ENCODE results near the gene CAND2. TPM values are rescaled to one million over a fixed set of nuclear protein-coding genes. Genes with fewer than 3 reads are reported as not detected.

The CAND2 gene
- total and polyA plus RNA-seq, 10 of the 15 experiments (the other 5 are each of a cell fraction or from before 2014, with no cell fraction given): 0.03 to 1.9 (median 0.52) TPM

DNA sequence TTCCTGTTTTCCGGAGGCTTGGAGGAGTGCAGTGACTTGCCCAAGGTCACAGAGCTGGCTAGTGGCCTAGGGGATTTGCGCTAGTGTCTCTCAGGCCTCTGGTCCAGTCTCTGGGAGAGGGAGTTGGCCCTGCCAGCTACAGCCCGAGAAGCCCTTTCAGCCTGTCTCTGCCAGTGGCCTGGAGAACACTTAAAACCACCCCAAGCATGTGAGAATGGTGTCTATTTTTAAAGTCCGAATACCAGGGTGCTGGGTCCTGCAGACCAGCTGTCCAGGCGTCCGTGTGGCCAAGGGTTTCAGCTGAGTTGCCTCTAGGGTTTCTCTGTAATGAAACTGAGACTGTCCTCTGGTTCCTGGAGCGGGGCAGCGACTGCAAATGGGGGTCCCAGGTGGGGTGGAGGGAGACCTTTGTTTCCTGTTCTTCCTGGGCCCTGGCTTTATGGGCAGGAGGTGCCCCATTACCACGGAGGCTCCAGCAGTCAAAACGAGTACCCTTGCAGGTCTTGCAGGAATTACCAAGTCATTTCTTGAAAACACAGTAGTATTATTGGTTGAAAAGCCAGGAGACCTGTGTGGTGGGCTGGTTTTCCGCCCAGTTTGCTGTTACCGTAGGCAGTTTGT is 2.2 kb downstream of the CAND2 start:
- DNase-seq (ENCODE audit: low read depth, low spot score) (no peak), ATAC-seq (no peak), FAIRE-seq (no peak)
- no peaks in the 10 kb centered on the region for H3K9me3 ChIP-seq (replicated peaks; ENCODE audit: control insufficient read depth, insufficient read depth, low read length)
- ChIA-PET SMC1A (ENCODE audit: uncharacterized antibody, unreplicated experiment) (no interaction called here), POLR2A (no interaction called here), RAD21 (ENCODE audit: unreplicated experiment) (no interaction called here), CTCF (interaction anchor here (1.3 kb wide), 1 partner anchor 12 kb away, joined by 5 read pairs; no protein-coding TSS in a partner anchor)
- no peaks in the 10 kb centered on the region for H3K4me1 ChIP-seq (ENCODE audit: control insufficient read depth, insufficient read depth, low read length)
- H3K9ac ChIP-seq (ENCODE audit: control insufficient read depth, insufficient read depth, low read length): no peak overlapping the region
- TF ChIP-seq CBX3 (IDR thresholded peaks at IDR 0.05; ENCODE audit: borderline replicate concordance, low read depth): no peak
- TF ChIP-seq WRNIP1 (IDR thresholded peaks at IDR 0.05; ENCODE audit: borderline replicate concordance, low read depth, low read length): no peak
- no peak for TF ChIP-seq YY1 (IDR thresholded peaks at IDR 0.05; ENCODE audit: low read depth, low read length)
- TF ChIP-seq SUPT20H (IDR thresholded peaks at IDR 0.05; ENCODE audit: borderline replicate concordance, control insufficient read depth, low read depth, low read length): no peak
- no peak for TF ChIP-seq YBX1 (IDR thresholded peaks at IDR 0.05)
- no peak for TF ChIP-seq ZBED1 (IDR thresholded peaks at IDR 0.05; ENCODE audit: borderline replicate concordance)
- TF ChIP-seq, protein P1, sequence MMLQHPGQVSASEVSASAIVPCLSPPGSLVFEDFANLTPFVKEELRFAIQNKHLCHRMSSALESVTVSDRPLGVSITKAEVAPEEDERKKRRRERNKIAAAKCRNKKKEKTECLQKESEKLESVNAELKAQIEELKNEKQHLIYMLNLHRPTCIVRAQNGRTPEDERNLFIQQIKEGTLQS (IDR thresholded peaks at IDR 0.05; ENCODE audit: borderline replicate concordance, extremely low read depth, low read depth, low read length): no peak
- TF ChIP-seq, protein P2, sequence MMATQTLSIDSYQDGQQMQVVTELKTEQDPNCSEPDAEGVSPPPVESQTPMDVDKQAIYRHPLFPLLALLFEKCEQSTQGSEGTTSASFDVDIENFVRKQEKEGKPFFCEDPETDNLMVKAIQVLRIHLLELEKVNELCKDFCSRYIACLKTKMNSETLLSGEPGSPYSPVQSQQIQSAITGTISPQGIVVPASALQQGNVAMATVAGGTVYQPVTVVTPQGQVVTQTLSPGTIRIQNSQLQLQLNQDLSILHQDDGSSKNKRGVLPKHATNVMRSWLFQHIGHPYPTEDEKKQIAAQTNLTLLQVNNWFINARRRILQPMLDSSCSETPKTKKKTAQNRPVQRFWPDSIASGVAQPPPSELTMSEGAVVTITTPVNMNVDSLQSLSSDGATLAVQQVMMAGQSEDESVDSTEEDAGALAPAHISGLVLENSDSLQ (IDR thresholded peaks at IDR 0.05): no peak
- no peak for TF ChIP-seq ZBTB11 (CRISPR knock-in tag; IDR thresholded peaks at IDR 0.05)
- no peak for TF ChIP-seq SREBF1 (IDR thresholded peaks at IDR 0.05; ENCODE audit: low read length)
- TF ChIP-seq ZBTB4 (CRISPR knock-in tag; IDR thresholded peaks at IDR 0.05): no peak
- no peaks in the 10 kb centered on the region for H3K79me2 ChIP-seq (ENCODE audit: control insufficient read depth, insufficient read depth, low read length)
- no peak overlapping the region for H3K27ac ChIP-seq (ENCODE audit: control insufficient read depth, insufficient read depth)
- no peaks in the 10 kb centered on the region for H4K20me1 ChIP-seq (ENCODE audit: control insufficient read depth, insufficient read depth)
- BruUV-seq (replicated peaks): no TSS peak
- intact Hi-C loops (cut with micrococcal nuclease; ENCODE audit: unreplicated experiment): no loop called here
- no peaks in the 10 kb centered on the region for H3K36me3 ChIP-seq (ENCODE audit: control insufficient read depth in 2 of 2, insufficient read depth in 2 of 2, low read length in 1 of 2)
- no peak overlapping the region for H3K4me3 ChIP-seq
- peaks cover 2 to 6% of the 10 kb centered on the region in 2 experiments for H3K27me3 ChIP-seq (replicated peaks in 1 of 2; ENCODE audit: control insufficient read depth in 2 of 2, insufficient read depth in 2 of 2, low read length in 1 of 2)
- 43% methylated on average over 12 of the region's 12 CpGs for WGBS (ENCODE audit: insufficient coverage, insufficient replicate concordance, low lambda C conversion rate, missing lambda C conversion rate)
- in situ Hi-C loops (cut with MboI): no loop called here
- H3K4me2 ChIP-seq (ENCODE audit: control insufficient read depth, insufficient read depth): no peak overlapping the region
- H2AFZ ChIP-seq (ENCODE audit: control insufficient read depth, low read depth, low read length): no peak overlapping the region

All from GM12878 (cell line).